ENCODE results near the gene ATP8A1.

The ATP8A1 gene

DNA sequence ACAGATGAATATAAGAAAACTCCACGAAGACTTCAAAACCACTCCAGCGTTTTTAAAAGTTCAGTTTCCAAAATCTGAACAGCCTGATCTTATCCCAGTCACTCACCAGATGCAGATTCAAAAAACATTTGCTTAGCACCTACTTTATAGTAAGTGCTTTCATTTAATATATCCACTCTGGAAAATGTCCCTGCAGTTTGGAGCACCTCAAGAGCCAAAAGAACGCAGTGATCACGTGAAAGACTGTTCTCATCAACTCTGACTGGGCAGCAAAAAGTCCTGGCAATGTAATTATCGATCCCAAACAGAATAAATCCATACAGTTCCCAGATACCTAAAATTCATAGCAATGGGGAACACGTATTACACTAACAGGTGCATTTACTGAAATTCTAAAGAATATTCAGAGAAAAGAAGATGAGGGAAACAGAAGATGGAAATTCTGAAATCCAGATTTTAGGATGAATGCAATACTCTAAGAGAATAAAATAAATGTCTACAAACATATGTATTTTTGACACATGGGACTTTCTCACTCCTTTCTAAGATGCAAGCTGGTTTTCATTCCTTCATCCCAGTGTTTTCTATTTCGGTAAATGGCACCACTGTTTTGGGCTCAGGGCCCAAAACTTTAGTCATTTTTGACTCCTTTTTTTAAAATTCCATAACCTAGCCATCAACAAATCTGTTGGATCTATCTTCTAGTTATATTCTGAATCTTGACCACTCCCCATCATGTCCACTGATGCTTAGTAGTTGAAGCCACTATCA is 13.9 kb downstream of the ATP8A1 start:
- Histone ChIP-seq H3K4me1 (ENCODE audit: insufficient read depth, low read length) (no peaks in the 10 kb centered on the region), H3K27me3 (ENCODE audit: insufficient read depth, low read length) (no peaks in the 10 kb centered on the region), H3K9me3 (ENCODE audit: low read length) (no peaks in the 10 kb centered on the region), H3K4me3 (ENCODE audit: low read length) (no peak overlapping the region), H2AFZ (ENCODE audit: low read depth, low read length) (no peak overlapping the region), H3K36me3 (ENCODE audit: insufficient read depth, low read length) (no peaks in the 10 kb centered on the region)

DNA sequence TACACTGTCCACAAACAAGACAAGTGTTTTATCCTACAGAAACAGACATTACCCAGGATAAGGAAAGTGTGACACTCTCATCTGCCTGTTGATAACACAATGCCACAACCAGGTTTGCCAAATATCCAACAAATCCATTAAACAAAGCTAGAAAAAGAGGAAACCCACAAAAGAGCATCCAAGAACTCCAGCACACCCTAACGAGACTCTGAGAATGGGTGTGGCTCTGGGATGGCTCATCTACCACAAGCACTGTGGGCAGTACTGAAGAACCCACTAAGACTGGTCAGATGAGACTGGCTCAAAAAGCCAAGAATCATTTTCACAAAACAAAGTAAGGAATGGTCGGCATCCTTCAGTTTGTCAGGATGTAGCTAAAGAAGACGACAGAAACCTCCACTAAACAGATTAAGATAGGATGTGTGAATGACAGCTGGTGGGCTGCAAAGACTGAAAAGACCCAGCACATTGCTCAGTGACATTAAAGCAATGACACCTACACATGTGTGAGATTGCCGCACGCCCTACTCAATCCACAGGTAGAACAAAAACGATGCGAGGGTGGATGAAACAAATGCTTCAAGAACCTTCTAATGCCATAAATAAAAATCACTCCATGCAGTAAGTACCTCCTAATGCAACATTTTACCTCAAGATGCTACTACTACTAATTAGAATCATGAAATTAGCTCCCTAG is 14.7 kb downstream of the ATP8A1 start:
- H3K4me1 ChIP-seq (ENCODE audit: insufficient read depth, low read length) = no peaks in the 10 kb centered on the region
- H3K36me3 ChIP-seq (ENCODE audit: insufficient read depth, low read length) = no peaks in the 10 kb centered on the region
- no peak overlapping the region for H2AFZ ChIP-seq (ENCODE audit: low read depth, low read length)
- H3K9me3 ChIP-seq (ENCODE audit: low read length) = no peaks in the 10 kb centered on the region
- no peaks in the 10 kb centered on the region for H3K27me3 ChIP-seq (ENCODE audit: insufficient read depth, low read length)
- no peak overlapping the region for H3K4me3 ChIP-seq (ENCODE audit: low read length)

DNA sequence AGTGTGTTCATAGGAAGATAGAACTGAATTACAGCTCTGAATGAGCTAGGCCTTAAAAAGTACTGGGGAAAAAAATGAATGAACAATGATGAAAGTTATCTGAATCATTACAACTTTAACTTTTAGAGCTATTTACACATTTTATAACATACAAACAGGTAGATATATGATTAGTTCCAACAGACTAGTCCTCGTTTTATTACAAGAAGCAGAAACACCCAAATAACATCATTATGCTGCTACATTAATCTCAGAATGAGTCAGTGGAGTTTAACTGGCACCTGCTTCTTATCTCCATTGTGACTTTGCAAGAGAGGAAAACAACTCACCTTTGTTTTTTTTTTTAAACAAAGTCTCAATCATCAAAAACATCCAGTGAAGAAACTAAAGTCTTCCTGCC is 15.2 kb downstream of the ATP8A1 start:
- Histone ChIP-seq H3K36me3 (ENCODE audit: insufficient read depth, low read length) (no peaks in the 10 kb centered on the region), H3K4me1 (ENCODE audit: insufficient read depth, low read length) (peaks cover 4% of the 10 kb centered on the region), H2AFZ (ENCODE audit: low read depth, low read length) (no peak overlapping the region), H3K4me3 (ENCODE audit: low read length) (no peak overlapping the region), H3K27me3 (ENCODE audit: insufficient read depth, low read length) (no peaks in the 10 kb centered on the region), H3K9me3 (ENCODE audit: low read length) (no peaks in the 10 kb centered on the region)

DNA sequence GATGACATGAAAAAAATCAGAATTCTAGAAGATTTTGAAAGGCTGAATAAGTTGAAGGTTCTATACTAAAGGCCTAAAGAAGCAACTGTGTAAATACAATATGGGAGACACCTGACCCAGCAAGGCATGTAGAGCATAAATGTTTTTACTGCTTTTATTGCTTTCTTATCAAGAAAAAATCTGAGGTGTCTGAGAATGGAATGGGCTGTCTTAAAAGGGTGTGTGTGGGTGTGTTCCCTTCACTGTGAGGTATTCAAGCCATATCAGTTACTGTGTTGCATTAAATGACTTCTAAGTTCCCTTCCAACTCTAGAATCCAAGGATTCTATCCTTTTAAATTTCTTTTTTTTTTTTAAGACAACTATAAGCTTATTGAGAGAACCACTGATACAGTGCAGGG is 15.7 kb downstream of the ATP8A1 start:
- Histone ChIP-seq H2AFZ (ENCODE audit: low read depth, low read length) (no peak overlapping the region), H3K4me1 (ENCODE audit: insufficient read depth, low read length) (peaks cover 9% of the 10 kb centered on the region), H3K36me3 (ENCODE audit: insufficient read depth, low read length) (no peaks in the 10 kb centered on the region), H3K4me3 (ENCODE audit: low read length) (no peak overlapping the region), H3K27me3 (ENCODE audit: insufficient read depth, low read length) (no peaks in the 10 kb centered on the region), H3K9me3 (ENCODE audit: low read length) (no peaks in the 10 kb centered on the region)

DNA sequence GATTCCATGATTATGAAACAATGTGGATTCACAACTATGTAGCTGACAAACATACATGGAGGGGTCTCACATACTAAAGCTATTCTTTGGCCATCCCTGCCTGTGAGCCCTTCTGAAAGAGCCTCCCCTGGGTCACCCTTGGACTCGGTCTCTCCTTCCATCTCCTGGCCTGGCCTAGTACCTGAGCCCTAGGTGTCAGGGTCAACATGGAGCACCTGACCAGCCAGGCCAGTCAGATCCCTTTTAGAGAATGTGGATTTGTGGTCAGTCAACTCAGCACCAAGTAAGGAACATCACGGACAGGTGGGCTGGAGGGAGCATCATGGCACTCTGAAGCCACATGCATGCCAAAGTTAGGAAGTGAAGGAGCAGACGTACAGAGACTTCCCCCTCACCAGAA is 16.3 kb downstream of the ATP8A1 start:
- H3K36me3 ChIP-seq (ENCODE audit: insufficient read depth, low read length) = no peaks in the 10 kb centered on the region
- H3K27me3 ChIP-seq (ENCODE audit: insufficient read depth, low read length) = no peaks in the 10 kb centered on the region
- no peak overlapping the region for H2AFZ ChIP-seq (ENCODE audit: low read depth, low read length)
- H3K4me1 ChIP-seq (ENCODE audit: insufficient read depth, low read length) = peaks cover 14% of the 10 kb centered on the region
- H3K9me3 ChIP-seq (ENCODE audit: low read length) = no peaks in the 10 kb centered on the region
- no peak overlapping the region for H3K4me3 ChIP-seq (ENCODE audit: low read length)

DNA sequence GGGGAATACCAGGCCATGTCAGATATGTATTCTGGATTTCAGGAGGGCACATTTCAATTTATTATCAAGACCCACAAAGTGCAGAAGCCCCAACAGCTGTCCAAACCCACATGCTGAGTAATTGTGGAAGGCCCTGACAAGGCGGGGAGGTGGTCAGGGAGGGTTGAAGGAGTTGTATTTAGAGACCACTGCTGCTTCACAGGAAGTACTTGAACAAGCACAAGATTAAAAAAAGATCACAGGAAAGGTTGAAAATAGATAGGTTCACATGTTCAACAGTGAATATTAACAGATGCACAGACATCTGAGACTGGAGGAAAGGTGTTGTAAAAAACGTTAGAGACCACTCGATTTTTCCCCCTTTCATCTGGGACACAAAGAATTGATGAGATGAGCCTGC is 17.9 kb downstream of the ATP8A1 start:
- Histone ChIP-seq H3K4me3 (ENCODE audit: low read length) (no peak overlapping the region), H3K27me3 (ENCODE audit: insufficient read depth, low read length) (no peaks in the 10 kb centered on the region), H3K36me3 (ENCODE audit: insufficient read depth, low read length) (no peaks in the 10 kb centered on the region), H2AFZ (ENCODE audit: low read depth, low read length) (no peak overlapping the region), H3K9me3 (ENCODE audit: low read length) (no peaks in the 10 kb centered on the region), H3K4me1 (ENCODE audit: insufficient read depth, low read length) (peaks cover 14% of the 10 kb centered on the region)

DNA sequence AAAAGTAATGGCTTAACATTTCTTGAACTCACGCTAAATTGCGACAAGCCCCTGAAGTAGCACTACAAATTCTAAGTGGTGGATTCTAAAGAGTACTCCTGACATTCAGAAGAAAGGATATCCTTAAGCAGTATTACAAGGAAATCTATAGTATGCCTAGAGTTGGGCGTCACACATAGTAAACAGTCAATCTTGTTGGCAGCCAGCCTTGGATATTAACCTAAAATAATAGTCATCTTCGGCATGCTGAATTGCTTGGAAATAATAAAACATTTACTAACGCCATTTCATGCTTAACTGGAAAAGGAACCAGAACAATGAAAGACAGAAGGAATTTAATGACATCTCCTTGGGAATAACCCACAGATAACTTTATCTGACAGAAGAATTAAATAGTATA is 18.6 kb downstream of the ATP8A1 start:
- Histone ChIP-seq H3K4me1 (ENCODE audit: insufficient read depth, low read length) (peaks cover 14% of the 10 kb centered on the region), H3K36me3 (ENCODE audit: insufficient read depth, low read length) (no peaks in the 10 kb centered on the region), H3K4me3 (ENCODE audit: low read length) (no peak overlapping the region), H2AFZ (ENCODE audit: low read depth, low read length) (no peak overlapping the region), H3K9me3 (ENCODE audit: low read length) (no peaks in the 10 kb centered on the region), H3K27me3 (ENCODE audit: insufficient read depth, low read length) (no peaks in the 10 kb centered on the region)

DNA sequence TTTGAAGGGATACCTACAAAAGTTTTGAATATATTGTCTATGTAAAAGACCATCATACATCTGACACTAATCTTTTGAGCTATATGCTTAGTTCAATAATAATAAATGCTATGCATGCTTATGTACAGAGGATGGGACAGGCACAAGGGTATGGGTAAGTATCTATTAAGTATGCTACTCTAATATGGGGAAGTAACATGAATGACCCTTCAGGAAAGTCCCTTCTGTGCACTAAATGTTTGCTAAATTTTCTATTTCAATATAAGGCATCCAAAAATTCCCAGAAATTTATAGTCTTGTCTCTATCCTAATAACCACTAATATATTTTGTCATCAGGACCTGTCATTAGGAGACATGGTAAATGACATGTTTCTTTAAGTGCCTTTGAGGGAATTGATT is 19.0 kb downstream of the ATP8A1 start:
- Histone ChIP-seq H3K9me3 (ENCODE audit: low read length) (no peaks in the 10 kb centered on the region), H3K36me3 (ENCODE audit: insufficient read depth, low read length) (no peaks in the 10 kb centered on the region), H2AFZ (ENCODE audit: low read depth, low read length) (no peak overlapping the region), H3K27me3 (ENCODE audit: insufficient read depth, low read length) (no peaks in the 10 kb centered on the region), H3K4me3 (ENCODE audit: low read length) (no peak overlapping the region), H3K4me1 (ENCODE audit: insufficient read depth, low read length) (peaks cover 14% of the 10 kb centered on the region)

DNA sequence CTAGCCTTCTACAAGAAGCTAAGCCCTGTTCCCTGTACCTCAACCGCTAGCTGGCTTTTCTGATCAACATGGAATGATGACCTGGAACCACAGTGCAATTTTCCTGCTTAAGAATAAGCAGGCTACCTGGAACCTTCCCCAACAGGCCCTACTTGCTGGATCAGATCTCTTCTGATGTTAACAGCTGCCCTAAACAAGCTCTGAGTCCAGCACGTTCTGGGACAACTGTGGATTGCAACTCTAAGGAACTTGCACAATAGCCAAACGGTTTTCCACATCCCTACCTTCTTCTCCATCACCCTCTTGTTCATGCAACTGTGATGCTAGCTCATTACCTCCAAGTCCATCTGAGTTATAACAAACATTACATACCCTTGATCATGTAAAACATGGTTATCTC is 19.8 kb downstream of the ATP8A1 start:
- peaks cover 14% of the 10 kb centered on the region for H3K4me1 ChIP-seq (ENCODE audit: insufficient read depth, low read length)
- H3K36me3 ChIP-seq (ENCODE audit: insufficient read depth, low read length) = no peaks in the 10 kb centered on the region
- H3K9me3 ChIP-seq (ENCODE audit: low read length) = no peaks in the 10 kb centered on the region
- H3K4me3 ChIP-seq (ENCODE audit: low read length) = no peak overlapping the region
- no peak overlapping the region for H2AFZ ChIP-seq (ENCODE audit: low read depth, low read length)
- no peaks in the 10 kb centered on the region for H3K27me3 ChIP-seq (ENCODE audit: insufficient read depth, low read length)

DNA sequence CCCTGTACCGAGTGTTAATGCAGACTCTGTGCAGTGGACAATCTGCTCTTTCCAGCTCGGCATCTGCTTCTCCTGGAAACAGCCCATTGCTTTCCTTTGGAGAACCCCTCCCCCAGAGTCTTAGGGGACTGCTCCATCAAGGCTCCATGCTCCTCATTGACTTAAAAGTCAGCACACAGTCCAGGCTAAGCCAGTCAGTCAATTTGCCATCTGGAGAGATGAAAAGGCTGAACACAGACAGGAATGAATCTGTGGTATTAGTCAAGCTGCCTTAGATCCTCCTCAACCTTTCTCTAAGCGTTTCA is 20.3 kb downstream of the ATP8A1 start:
- Histone ChIP-seq H3K36me3 (ENCODE audit: insufficient read depth, low read length) (no peaks in the 10 kb centered on the region), H3K4me3 (ENCODE audit: low read length) (no peak overlapping the region), H3K4me1 (ENCODE audit: insufficient read depth, low read length) (peaks cover 14% of the 10 kb centered on the region), H3K27me3 (ENCODE audit: insufficient read depth, low read length) (no peaks in the 10 kb centered on the region), H2AFZ (ENCODE audit: low read depth, low read length) (no peak overlapping the region), H3K9me3 (ENCODE audit: low read length) (no peaks in the 10 kb centered on the region)

DNA sequence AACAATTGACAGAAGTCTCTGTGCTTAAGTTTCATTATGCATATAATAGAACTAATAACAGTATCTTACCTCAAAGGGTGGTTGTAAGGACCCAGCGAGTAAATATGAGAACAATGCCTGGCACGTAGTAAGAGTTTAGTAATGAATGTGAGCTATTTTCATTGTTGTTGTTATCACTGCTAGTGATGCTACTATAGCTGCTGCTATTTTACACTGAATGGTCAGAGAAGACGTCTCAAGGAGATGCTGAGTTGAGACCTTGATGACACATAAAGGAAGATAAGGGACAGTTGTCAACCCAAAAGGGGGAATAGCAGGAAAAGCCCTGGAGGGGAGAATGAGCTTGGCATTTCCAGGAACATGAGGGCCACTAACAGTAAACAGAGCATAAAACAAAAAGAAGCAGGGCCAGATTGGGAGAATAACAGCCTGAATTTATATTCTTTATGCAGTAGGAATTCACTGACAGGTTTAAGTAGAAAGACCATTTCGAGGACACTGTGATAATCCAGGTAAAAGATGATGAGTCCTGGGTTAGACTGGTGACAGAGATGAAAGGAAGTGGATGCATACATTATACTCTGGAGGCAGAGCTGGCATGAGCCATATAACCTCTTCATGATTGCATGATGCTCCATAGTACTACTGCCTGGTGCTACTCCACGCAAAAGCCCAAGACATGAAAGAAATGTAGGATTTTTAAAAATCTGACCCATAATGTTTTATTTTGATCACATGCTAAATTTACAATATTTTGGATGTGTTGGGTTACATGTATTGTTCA is 23.1 kb downstream of the ATP8A1 start:
- Histone ChIP-seq H3K4me1 (ENCODE audit: insufficient read depth, low read length) (peaks cover 14% of the 10 kb centered on the region), H3K4me3 (ENCODE audit: low read length) (no peak overlapping the region), H2AFZ (ENCODE audit: low read depth, low read length) (no peak overlapping the region), H3K36me3 (ENCODE audit: insufficient read depth, low read length) (no peaks in the 10 kb centered on the region), H3K9me3 (ENCODE audit: low read length) (no peaks in the 10 kb centered on the region), H3K27me3 (ENCODE audit: insufficient read depth, low read length) (no peaks in the 10 kb centered on the region)

DNA sequence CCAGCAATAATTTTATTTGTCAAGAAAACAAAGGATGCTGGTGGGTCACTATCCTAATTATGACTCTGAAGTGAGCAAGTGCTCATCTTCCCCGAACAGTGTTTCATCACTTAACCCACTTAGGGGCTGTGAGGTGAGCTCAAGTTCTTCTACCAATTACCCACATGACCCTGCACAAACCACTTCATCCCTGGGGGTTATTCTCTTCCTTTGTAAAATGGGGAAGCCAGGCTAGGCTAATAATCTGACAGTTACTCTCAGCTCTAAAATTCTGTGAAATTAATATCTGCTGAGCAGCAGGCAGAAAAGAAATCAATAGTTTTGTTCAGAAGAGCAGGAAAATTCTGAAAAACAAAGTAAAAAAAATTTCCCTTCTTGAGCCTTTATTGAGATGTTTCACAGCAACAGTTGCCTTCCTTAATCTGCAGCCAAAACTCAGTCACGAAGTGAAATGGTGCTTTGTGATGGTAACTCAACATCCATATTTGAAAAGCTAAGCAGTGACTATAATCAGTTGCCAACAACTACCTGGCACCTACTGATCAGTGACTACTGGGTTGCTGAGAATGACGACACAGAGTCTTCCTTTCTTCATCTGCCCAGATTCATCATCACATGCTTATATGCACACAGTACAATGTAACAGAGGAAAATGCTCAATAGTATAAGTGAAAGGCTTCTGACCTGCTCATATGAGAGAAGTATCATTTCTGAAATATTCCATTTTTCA is 24.1 kb downstream of the ATP8A1 start:
- H3K9me3 ChIP-seq (ENCODE audit: low read length) = no peaks in the 10 kb centered on the region

DNA sequence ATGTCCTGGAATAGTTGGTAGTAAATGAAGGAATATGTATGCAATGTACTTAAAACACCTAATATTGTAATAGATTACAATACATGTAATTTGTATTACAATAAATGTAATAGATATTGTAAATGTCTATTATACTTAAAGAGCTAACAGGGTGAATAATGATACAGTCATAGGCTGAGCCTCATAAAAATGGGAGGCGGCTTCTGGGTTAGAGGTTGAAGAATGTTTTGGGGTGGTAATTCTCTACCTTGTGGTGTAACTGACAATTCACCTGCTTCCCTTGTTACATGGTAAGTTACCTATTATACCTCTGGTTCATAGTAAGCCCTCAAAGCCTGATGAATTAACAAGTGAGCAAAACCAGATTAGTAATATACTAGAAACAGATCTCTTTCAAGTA is 26.0 kb downstream of the ATP8A1 start:
- Histone ChIP-seq H3K9me3 (ENCODE audit: low read length) (no peaks in the 10 kb centered on the region), H3K4me3 (ENCODE audit: low read length) (no peak overlapping the region), H3K4me1 (ENCODE audit: insufficient read depth, low read length) (peaks cover 3% of the 10 kb centered on the region), H3K36me3 (ENCODE audit: insufficient read depth, low read length) (no peaks in the 10 kb centered on the region), H3K27me3 (ENCODE audit: insufficient read depth, low read length) (no peaks in the 10 kb centered on the region), H2AFZ (ENCODE audit: low read depth, low read length) (no peak overlapping the region)

More for the DNA sequence above, 24.1 kb downstream of the ATP8A1 start:
- Histone ChIP-seq H3K27me3 (ENCODE audit: insufficient read depth, low read length) (no peaks in the 10 kb centered on the region), H3K36me3 (ENCODE audit: insufficient read depth, low read length) (no peaks in the 10 kb centered on the region), H3K4me3 (ENCODE audit: low read length) (no peak overlapping the region), H2AFZ (ENCODE audit: low read depth, low read length) (no peak overlapping the region), H3K4me1 (ENCODE audit: insufficient read depth, low read length) (peaks cover 14% of the 10 kb centered on the region)

All from neuron (in vitro differentiated cells).